GM19397 (cell line): ENCODE data around the gene PKD1.

Source experiments
- ATAC-seq: cut with Tn5 transposase; IDR thresholded peaks from one replicate; pipeline ENCODE4 v1.9.1; 2021; ENCODE audit warnings: mild to moderate bottlenecking, moderate library complexity; ENCODE audit not compliant: unreplicated experiment

Gene PKD1

DNA sequence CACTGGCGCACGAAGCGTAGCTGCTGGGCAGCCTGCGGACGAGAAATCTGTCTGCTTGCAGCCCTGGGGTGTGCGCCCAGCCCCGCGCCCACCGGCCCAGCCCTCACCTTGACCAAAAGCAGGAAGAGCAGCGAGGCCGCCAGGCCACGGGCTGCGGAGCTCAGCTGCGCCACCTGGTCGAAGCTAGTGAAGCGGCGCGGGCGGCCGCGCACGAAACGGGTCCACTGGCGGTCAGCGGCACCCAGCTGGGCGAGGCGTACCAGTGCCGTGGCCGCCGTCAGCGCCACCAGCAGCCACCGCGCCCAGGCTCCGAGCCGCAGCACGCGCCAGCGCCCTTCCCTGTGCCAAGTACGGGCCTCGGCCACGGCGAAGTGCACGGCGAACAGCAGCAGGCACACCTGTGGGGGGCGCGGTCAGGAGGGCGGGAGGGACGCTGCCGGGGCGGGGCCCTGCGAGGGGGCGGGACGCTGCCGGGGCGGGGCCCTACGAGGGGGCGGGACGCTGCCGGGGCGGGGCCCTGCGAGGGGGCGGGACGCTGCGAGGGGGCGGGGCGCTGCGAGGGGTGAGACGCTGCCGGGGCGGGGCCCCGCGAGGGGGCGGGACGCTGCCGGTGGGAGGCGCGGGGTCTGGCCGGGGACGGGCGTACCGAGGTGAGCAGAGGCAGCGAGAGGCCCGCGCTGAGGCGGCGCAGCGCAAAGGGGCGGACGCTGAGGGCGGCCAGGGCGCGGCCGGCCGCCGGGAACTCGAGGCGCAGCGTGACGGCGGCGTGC is 44.7 kb downstream of the PKD1 start:
- ATAC-seq = no peak

DNA sequence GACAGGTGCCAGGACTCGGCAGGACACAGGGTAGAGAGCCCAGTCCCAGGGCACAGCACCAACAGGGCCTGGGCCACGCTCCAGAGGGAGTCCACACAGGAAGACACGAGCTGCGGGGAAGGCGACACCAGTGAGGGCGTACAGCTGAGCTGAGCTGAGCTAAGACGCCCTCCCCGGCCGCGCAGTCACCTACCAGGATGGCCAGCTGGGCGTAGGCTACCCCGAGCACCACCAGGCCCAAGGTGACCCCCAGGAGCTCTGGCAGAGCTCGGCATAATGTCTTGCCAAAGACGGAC is 45.3 kb downstream of the PKD1 start:
- ATAC-seq = no peak

DNA sequence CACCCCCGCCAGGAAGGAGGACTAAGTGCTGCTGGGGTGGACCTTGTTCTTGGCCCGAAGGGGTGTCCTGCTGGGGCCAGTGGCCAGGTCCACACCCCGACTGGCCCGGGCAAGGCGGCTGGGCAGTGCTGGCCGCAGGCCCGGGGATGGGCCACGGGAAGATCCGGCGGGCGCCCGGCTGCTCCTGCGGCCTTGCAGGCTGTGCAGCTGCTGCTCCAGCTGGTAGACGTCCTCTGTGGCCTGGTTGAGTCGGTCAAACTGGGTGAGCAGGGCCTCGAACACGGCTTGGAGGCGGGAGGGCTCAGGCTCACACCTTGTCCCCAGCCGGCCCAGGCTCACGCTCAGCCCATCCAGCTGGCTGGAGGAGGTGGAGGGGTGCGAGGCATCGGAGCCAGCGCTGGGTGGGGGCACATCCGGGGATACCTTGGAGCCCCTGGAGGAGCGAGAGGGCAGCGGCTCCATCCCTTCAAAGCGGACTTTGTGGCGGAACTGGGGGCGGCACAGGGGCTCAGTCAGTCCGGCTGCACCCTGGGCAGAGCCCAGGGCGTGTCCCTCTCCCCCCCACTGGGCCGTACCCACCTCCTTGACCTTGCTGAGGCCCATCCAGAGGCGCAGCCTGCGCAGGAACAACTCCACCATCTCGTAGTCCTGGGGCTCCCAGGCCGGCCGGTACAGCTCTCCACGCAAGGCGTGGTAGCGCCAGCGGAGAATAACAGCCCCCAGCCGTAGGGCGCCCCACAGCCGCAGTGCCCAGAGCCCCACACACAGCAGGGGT is 45.8 kb downstream of the PKD1 start:
- no peak for ATAC-seq

DNA sequence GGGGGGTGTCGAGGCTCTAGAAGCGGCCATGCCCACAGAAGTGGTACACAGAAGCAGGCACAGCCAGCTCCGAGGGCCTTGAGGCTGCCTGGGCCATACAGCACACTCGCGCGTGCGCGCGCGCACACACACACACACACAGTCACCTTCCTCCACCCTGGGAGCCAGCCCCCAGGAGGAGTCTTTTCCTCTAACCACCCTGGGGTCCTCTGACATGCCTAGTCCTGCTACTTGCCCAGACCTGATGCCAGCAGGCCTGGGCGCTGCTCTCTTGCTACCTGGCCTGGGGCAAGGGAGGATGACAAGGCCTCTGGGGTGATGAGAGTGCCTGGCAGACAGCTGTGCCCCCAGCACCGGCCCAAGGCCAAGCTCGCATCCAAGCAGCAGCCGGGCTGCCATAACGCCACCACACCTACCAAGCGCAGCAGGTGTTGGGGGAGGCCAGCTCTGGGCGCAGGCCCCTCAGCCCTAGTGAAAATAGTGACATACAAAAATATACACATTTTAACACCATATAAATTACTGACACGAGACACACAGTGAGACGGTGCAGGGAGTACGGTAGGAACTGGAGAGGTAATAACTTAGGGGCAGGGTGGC is 46.8 kb downstream of the PKD1 start:
- ATAC-seq = no peak

DNA sequence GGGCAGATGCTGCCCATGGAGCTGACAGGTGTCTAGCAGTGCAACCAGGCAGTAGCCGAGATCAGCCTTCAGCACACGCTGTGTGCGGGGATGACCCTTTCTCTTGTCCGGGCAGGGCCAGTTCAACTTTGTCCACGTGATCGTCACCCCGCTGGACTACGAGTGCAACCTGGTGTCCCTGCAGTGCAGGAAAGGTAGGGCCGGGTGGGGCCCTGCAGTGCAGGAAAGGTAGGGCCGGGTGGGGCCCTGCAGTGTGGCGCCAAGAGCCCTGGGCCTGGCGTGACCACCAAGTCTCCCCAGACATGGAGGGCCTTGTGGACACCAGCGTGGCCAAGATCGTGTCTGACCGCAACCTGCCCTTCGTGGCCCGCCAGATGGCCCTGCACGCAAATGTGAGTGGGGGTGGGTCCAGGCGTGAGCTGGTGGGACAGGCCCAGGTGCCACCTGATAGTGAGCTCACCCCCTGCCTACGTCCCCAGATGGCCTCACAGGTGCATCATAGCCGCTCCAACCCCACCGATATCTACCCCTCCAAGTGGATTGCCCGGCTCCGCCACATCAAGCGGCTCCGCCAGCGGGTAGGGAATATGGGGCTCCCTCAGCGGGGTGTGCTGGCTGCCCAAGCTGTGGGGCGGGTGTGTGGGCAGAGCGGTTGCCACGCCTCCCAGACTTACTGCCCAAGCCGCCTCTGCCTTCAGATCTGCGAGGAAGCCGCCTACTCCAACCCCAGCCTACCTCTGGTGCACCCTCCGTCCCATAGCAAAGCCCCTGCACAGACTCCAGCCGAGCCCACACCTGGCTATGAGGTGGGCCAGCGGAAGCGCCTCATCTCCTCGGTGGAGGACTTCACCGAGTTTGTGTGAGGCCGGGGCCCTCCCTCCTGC is 47.7 kb downstream of the PKD1 start:
- no peak for ATAC-seq

DNA sequence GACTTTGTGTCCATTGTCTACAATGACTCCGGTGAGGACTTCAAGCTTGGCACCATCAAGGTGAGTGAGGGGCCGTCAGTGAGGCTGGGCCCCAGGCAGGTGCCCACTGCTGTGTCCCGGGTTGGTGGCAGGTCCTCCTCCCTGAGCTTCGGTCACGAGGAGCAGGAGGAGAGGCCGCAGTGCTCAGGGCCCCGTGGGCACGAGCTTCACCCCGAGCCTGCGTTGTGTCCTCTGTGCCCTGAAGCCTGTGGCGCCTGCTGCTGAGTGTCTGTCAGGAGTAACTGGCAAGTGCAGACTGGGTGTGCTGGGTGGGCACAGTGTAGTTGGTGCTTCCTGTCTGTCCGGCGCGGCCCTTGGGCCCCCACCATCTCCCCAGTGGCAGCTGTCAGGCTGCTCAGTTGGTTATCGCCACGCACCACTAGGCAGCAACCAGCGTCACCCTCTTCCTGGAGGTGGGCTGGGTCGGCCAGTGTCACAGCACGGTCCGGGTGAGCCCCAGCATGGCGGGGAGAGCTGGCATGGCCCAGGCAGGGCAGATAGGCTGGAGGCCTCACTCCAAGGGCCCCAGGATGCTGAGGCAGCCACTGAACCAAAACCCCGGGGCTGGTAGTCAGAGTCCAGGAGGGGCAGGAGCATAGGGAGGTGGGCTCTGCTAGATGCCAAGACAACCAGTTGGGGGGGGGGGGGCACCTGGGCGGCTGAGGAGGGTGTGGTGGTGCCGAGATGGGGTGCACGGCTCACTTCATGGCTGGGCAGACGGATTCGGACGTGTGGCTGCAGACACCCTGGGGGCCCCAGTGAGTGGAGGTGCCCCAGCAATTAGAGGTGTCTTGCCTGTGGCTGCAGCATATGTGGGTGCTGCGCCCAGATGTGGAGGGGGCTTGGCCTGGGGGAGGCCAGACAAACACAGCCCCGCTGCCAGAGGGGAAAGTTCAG is 48.6 kb downstream of the PKD1 start:
- ATAC-seq = no peak

DNA sequence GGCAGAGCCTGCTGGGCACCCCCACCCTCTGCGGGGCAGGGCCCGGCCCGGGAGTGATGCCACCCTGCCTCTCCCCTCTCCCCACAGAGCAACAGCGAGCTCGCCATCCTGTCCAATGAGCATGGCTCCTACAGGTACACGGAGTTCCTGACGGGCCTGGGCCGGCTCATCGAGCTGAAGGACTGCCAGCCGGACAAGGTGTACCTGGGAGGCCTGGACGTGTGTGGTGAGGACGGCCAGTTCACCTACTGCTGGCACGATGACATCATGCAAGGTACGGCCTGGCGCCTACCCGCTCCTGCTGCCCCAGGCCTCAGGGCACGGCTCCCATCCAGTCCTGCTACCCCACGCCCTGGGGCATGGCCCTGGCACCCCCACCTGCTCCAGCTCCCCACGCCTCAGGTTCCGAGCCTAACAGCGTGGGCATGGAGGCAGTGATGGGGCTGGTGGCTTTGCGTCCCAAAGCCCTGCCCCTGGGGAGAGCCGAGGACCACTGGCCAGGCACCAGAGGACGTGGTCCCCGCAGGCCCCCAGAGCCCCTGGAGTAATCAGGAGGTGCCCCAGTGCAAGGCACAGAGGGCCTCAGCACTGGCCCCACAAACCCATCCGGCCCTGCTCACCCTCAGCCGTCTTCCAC is 49.5 kb downstream of the PKD1 start:
- no peak for ATAC-seq

DNA sequence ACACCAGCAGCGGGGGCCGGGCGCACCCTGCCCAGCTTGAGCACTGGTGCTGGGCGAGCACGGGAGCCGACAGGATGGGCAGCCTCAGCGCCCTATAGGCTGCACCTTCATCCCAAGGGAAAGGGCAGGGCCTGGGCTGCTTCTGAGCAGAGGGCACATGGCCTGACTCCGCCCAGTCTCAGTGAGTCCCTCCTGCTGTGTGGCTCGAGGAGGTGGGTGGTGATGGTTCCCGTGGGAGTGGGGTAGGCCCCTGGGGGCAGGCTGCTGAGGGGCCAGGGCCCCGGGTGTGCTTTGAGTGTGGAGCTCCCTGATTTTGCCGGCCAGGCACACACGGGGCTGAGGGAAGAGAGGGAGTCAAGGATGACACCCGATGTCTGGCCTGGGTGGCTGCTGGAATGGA is 50.0 kb downstream of the PKD1 start:
- ATAC-seq = no peak

DNA sequence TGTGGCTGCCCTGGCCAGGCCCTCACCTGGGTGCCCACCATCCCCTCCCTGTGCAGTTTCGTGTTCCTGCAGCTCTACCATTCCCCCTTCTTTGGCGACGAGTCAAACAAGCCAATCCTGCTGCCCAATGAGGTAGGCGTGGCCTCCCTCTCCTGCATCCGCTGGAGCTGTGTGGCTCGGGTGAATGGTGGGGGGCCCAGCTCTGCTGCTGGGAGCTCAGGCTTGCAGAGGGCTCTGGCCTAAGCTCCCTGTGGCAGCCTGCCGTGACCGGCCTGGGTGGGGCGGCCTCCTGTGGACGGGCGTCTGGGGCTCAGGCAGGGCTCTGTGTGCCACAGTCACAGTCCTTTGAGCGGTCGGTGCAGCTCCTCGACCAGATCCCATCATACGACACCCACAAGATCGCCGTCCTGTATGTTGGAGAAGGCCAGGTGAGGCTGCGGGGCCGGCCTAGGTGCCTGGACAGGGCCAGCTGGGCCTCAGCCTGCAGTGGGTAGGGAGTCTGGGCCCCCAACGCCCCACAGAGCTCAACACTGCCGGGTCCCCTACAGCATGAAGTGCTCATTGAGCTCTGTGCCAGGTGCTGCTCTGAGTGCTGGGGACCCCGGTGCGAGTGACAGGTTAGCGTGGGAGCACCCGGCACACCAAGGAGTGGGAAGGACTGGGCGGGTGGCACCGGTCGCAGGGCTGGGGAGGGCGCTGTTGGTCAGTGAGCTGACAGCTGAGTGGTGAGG is 50.6 kb downstream of the PKD1 start:
- ATAC-seq = no peak

DNA sequence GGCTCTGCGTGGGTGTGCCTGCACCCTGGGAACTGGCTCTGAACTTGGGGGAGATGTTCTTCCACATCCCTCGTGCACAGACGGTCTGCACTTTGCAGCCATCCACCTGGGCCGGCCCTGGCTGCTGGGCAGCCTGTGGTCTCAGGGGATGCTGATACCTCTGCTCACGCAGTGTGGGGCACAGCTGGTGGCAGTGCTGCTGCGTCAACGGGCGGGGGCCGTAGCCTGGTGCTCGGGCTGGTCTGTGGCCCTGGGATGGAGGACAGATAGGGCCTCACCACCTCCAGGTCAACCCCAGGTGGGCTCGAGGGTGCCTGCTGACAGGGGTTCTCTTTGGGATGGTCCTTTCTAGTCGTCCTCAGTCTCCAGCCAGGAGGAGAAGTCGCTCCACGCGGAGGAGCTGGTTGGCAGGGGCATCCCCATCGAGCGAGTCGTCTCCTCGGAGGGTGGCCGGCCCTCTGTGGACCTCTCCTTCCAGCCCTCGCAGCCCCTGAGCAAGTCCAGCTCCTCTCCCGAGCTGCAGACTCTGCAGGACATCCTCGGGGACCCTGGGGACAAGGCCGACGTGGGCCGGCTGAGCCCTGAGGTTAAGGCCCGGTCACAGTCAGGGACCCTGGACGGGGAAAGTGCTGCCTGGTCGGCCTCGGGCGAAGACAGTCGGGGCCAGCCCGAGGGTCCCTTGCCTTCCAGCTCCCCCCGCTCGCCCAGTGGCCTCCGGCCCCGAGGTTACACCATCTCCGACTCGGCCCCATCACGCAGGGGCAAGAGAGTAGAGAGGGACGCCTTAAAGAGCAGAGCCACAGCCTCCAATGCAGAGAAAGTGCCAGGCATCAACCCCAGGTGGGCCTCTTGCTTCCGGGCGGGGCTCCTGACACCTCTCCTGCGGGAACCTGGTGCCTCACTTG is 51.6 kb downstream of the PKD1 start:
- no peak for ATAC-seq

DNA sequence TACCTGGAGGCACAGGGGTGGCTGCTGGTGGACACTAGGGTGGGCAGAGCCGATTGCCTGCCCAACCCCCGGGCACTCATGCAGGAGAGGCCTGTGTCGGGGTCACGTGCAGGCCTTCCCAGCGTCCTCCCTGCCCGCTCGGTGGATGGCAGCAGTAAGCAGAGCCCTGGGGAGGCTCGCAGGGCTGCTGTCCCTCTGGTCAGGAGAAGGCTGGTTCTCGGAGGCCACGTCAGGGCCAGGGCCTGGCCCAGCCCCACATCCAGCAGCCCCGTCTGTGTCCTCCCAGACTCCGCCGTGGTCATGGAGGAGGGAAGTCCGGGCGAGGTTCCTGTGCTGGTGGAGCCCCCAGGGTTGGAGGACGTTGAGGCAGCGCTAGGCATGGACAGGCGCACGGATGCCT is 52.3 kb downstream of the PKD1 start:
- no peak for ATAC-seq

DNA sequence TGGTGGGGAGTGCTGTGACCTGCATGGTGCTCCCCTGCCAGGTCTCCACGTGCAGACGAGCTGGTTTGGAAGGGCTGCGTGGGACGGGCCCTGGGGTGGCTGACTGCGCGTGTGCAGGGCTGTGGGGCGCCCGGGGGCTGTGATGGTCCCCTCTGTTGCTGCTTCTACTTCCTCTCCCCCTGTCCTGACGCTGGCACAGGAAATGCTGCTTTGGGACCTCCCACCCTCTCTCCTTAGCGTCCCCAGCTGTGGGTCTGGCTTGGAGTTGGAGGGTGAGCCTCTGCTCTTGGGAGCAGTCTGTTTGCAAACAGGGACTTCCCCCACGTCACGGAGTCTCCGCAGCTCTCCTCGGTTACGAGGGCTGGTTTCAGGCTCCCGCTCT is 52.7 kb downstream of the PKD1 start:
- ATAC-seq = no peak

DNA sequence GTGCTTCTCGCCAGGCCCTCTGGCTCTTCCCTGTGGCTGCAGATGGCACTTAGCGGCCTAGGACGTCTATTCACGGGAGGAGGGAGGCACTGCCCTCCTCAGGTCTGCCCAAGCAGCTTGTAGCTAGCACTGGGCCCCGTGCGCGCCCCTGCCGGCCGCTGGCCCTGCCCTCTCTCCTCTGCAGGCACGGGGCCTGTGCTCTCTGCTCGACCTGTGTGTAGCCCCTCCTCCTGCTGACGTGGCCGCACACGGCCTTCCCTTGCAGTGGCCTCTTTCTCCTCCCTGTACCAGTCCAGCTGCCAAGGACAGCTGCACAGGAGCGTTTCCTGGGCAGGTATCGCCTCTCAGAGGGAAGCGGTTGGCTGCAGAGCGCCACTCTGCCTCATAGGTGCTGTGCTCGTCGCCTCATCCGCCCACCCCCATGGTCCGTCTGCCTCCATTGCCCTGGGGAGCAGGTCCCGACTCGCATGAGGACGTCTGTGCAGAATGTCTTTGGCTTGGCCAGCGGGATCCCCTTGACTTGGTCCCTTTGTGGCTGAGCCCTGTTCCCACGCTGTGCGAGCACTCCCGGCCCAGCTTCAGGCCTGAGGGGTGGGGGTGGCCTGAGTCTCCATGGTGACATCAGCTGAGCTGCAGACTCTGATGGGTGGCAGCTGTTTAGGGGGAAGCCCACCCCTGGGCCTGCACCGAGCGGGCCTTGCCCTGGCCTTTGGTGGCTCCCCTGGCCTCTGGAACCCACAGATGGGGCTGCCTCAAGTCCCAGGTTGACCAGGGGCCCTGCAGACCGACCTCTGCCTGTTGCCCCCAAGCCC is 53.3 kb downstream of the PKD1 start:
- ATAC-seq = no peak

DNA sequence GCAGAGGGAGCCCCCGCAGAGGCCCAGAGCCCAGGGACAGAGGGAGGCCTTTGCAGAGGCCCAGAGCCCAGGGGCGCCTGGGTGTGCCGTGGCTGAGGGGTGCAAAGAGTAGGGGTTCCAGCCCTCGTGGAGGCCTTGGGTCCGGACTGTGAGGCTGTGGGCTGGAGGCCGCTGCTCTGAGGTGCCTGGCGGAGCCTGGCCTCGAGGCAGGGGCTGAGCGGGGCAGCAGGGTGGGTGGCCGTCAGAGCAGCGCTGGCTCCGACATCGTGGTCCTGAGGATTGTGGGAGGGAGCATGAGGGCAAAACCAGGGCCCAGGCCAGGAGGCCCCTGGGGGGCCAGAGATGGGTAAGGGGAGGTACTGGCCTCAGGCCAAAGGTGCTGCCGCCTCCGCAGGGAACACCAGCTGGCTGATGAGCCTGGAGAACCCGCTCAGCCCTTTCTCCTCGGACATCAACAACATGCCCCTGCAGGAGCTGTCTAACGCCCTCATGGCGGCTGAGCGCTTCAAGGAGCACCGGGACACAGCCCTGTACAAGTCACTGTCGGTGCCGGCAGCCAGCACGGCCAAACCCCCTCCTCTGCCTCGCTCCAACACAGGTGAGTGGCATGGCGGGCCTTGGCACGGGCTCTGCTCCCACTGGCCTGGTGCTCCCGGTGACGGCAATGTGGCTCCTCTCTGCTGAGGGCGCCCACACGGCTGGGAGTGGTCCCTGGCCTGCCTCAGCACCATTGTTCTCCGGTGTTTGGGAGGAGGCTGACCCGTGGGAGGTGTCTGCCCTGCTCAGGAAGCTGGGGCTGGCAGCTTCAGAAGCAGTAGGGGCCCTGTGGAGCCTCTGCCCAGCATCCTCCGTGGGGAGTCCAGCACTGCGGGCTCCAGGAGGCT is 54.3 kb downstream of the PKD1 start:
- no peak for ATAC-seq

DNA sequence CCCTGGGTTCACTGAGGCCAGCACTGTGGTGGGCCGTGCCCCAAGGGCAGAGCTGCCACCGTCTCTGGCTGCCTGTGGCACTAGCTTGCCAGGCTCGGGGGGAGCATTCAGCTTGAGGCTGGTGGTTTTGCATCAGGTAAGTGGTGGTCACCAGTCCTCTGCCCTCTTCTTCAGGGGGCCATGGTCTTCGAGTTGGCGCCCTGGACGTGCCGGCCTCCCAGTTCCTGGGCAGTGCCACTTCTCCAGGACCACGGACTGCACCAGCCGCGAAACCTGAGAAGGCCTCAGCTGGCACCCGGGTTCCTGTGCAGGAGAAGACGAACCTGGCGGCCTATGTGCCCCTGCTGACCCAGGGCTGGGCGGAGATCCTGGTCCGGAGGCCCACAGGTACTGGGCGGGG is 55.7 kb downstream of the PKD1 start:
- ATAC-seq = no peak

DNA sequence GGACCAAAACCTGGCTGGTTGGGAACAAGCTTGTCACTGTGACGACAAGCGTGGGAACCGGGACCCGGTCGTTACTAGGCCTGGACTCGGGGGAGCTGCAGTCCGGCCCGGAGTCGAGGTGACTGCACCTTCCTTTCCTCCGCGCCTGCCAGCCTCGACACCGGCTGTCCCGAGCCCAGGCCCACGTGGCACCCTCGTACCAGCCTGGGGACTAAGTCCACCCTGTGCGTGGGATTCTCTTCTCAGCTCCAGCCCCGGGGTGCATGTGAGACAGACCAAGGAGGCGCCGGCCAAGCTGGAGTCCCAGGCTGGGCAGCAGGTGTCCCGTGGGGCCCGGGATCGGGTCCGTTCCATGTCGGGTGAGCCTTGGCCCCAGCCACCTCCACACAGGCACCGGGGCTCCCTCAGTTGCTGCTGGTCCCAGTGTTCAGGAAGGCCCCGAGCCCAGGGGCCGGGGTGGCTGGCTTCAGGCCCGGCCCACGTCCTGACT is 56.3 kb downstream of the PKD1 start:
- no peak for ATAC-seq
